Measurements from ENCODE around the gene ADAM10.

DNA sequence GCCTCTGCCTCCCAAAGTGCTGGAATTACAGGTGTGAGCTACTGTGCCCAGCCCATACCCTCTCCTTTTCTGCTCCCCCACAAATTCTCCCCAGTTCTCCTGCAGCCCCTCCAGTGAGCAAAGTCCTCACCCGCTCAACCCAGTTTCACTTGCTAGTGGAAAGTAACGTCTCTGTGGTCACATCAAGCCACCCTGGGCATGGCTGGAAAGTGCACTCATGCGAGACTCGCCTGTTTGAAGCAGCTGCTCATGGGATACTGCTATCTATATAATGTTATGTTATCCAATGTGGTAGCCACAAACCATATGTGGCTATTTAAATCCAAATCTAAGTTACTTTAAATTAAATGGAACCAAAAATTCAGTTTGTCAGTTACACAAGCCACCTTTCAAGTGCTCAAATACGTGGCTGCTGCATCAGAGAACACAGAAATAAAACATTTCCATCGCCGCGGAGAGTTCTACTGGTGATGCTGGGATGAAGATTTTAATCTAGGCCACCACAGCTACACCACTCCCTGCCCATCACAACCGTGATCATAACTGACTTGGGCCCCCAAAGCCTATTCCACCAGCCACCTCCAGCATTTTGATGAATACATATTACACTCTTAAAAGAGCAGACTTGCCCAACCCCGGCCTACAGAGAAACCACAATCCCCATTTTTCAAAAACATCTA lies 198.3 kb downstream of the ADAM10 start:
- TF ChIP-seq, protein P1, sequence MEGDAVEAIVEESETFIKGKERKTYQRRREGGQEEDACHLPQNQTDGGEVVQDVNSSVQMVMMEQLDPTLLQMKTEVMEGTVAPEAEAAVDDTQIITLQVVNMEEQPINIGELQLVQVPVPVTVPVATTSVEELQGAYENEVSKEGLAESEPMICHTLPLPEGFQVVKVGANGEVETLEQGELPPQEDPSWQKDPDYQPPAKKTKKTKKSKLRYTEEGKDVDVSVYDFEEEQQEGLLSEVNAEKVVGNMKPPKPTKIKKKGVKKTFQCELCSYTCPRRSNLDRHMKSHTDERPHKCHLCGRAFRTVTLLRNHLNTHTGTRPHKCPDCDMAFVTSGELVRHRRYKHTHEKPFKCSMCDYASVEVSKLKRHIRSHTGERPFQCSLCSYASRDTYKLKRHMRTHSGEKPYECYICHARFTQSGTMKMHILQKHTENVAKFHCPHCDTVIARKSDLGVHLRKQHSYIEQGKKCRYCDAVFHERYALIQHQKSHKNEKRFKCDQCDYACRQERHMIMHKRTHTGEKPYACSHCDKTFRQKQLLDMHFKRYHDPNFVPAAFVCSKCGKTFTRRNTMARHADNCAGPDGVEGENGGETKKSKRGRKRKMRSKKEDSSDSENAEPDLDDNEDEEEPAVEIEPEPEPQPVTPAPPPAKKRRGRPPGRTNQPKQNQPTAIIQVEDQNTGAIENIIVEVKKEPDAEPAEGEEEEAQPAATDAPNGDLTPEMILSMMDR (IDR thresholded peaks at IDR 0.05): no peak
- TF ChIP-seq POLR2A (IDR thresholded peaks at IDR 0.05): no peak

Measured in stomach (tissue), 4 donors.